HEK293 (cell line): ENCODE data around the gene FRMD6.
A peak's percentile ranks its signal among the peaks of the same experiment; 100 is the strongest.

Experiments
- CTCF ChIA-PET: fragments of 350-600 bp; formaldehyde crosslinking; extraction: SDS; loops from one replicate; lab custom pipeline; 2021; ENCODE audit warnings: antibody characterized with exemption; lab: Yijun Ruan, JAX
- POLR2A ChIA-PET: fragments of 300-600 bp; formaldehyde crosslinking; extraction: SDS; loops from one replicate; lab custom pipeline; 2020; ENCODE audit warnings: antibody characterized with exemption, inconsistent platforms; lab: Yijun Ruan, JAX
- H3K27ac ChIP-seq: fragments of 200-500 bp; sonication (Bioruptor generic); 2 replicates; pipeline ENCODE4 v1.5.1; 2014; ENCODE audit warnings: low read depth, low read length, control low read depth, inconsistent platforms; ENCODE audit errors: extremely low read depth
- H3K36me3 ChIP-seq, 2 experiments: fragments of 200-500 bp in 1 of 2; sonication (Bioruptor generic) in 1 of 2; 1 replicate in 1 of 2; 2 replicates in 1 of 2; pipeline ENCODE4 v1.5.1; 2014 to 2017; ENCODE audit warnings: inconsistent platforms in 2 of 2, low read length in 2 of 2; ENCODE audit not compliant: control insufficient read depth in 2 of 2, insufficient read depth in 1 of 2
- H3K4me1 ChIP-seq: fragments of 200-500 bp; sonication (Bioruptor generic); 2 replicates; pipeline ENCODE4 v1.5.1; 2014; ENCODE audit warnings: mild to moderate bottlenecking, low read length, inconsistent platforms; ENCODE audit not compliant: control insufficient read depth, insufficient read depth
- H3K4me3 ChIP-seq: 2 replicates; pipeline ENCODE4 v1.5.1; 2011; ENCODE audit warnings: low read depth, mild to moderate bottlenecking, control low read depth, low read length, moderate library complexity
- H3K9me3 ChIP-seq: fragments of 200-500 bp; sonication (Bioruptor generic); 2 replicates; pipeline ENCODE4 v1.5.1; 2014; ENCODE audit warnings: low read depth, low read length, inconsistent platforms; ENCODE audit not compliant: control insufficient read depth, insufficient read depth
- PRDM1 ChIP-seq: fragments of 450-650 bp; formaldehyde crosslinking; IDR thresholded peaks from 2 replicates; pipeline ENCODE4; 2016; ENCODE audit warnings: missing biosample characterization, missing genetic modification characterization
- SP7 ChIP-seq: fragments of 450-650 bp; formaldehyde crosslinking; IDR thresholded peaks from 2 replicates; pipeline ENCODE4 v1.5.1; 2016; ENCODE audit warnings: missing biosample characterization, missing genetic modification characterization
- ZBTB48 ChIP-seq: fragments of 450-650 bp; formaldehyde crosslinking; IDR thresholded peaks from 2 replicates; pipeline ENCODE4 v1.5.1; 2016; ENCODE audit warnings: missing biosample characterization, missing genetic modification characterization
- ZFP41 ChIP-seq: fragments of 450-650 bp; formaldehyde crosslinking; IDR thresholded peaks from 2 replicates; pipeline ENCODE4 v1.5.1; 2016; ENCODE audit warnings: missing biosample characterization, missing genetic modification characterization, borderline replicate concordance
- ZNF175 ChIP-seq: fragments of 450-650 bp; formaldehyde crosslinking; IDR thresholded peaks from 2 replicates; pipeline ENCODE4 v1.5.1; 2016; ENCODE audit warnings: missing biosample characterization, missing genetic modification characterization
- ZNF423 ChIP-seq: fragments of 450-650 bp; formaldehyde crosslinking; IDR thresholded peaks from 2 replicates; pipeline ENCODE4 v1.5.1; 2016; ENCODE audit warnings: missing biosample characterization, missing genetic modification characterization
- ZNF600 ChIP-seq: fragments of 450-650 bp; formaldehyde crosslinking; IDR thresholded peaks from 2 replicates; pipeline ENCODE4 v1.5.1; 2016; ENCODE audit warnings: missing biosample characterization, missing genetic modification characterization
- ZNF629 ChIP-seq: fragments of 450-650 bp; formaldehyde crosslinking; IDR thresholded peaks from 2 replicates; pipeline ENCODE4 v1.5.1; 2017; ENCODE audit warnings: missing biosample characterization, missing genetic modification characterization
- ZNF658 ChIP-seq: fragments of 450-650 bp; formaldehyde crosslinking; IDR thresholded peaks from 2 replicates; pipeline ENCODE4; 2016; ENCODE audit warnings: missing biosample characterization, missing genetic modification characterization
- ZNF660 ChIP-seq: fragments of 450-650 bp; IDR thresholded peaks from 2 replicates; pipeline ENCODE4 v1.5.1; 2018; ENCODE audit warnings: missing biosample characterization, mild to moderate bottlenecking, missing genetic modification characterization
- ZNF664 ChIP-seq: fragments of 450-650 bp; formaldehyde crosslinking; IDR thresholded peaks from 2 replicates; pipeline ENCODE4 v1.5.1; 2016; ENCODE audit warnings: missing biosample characterization, missing genetic modification characterization
- ZNF830 ChIP-seq: fragments of 450-650 bp; IDR thresholded peaks from 2 replicates; pipeline ENCODE4 v1.5.0; 2018; ENCODE audit warnings: missing biosample characterization, missing genetic modification characterization, low read depth, mild to moderate bottlenecking, moderate library complexity
- TF ChIP-seq, protein P1 (sequence below): fragments of 450-650 bp; formaldehyde crosslinking; IDR thresholded peaks from 2 replicates; pipeline ENCODE4 v1.5.1; 2016; ENCODE audit warnings: missing biosample characterization, missing genetic modification characterization
- TF ChIP-seq, protein P2 (sequence below): fragments of 450-650 bp; formaldehyde crosslinking; IDR thresholded peaks from 2 replicates; pipeline ENCODE4 v1.5.1; 2017; ENCODE audit warnings: missing biosample characterization, mild to moderate bottlenecking, missing genetic modification characterization, moderate library complexity
- TF ChIP-seq, protein P3 (sequence below): fragments of 450-650 bp; formaldehyde crosslinking; IDR thresholded peaks from 2 replicates; pipeline ENCODE4 v1.5.1; 2016; ENCODE audit warnings: missing biosample characterization, missing genetic modification characterization
- TF ChIP-seq, protein P4 (sequence below): fragments of 450-650 bp; formaldehyde crosslinking; IDR thresholded peaks from 2 replicates; pipeline ENCODE4 v1.5.1; 2016; ENCODE audit warnings: missing biosample characterization, missing genetic modification characterization
- TF ChIP-seq, protein P5 (sequence below): fragments of 450-650 bp; formaldehyde crosslinking; IDR thresholded peaks from 2 replicates; pipeline ENCODE4 v1.5.1; 2016; ENCODE audit warnings: missing biosample characterization, missing genetic modification characterization
- TF ChIP-seq, protein P6 (sequence below): fragments of 450-650 bp; formaldehyde crosslinking; IDR thresholded peaks from 2 replicates; pipeline ENCODE4 v1.5.1; 2017; ENCODE audit warnings: missing biosample characterization, missing genetic modification characterization
- TF ChIP-seq, protein P7 (sequence below): fragments of 450-650 bp; formaldehyde crosslinking; IDR thresholded peaks from 2 replicates; pipeline ENCODE4 v1.5.1; 2017; ENCODE audit warnings: missing biosample characterization, missing genetic modification characterization

The FRMD6 gene

DNA sequence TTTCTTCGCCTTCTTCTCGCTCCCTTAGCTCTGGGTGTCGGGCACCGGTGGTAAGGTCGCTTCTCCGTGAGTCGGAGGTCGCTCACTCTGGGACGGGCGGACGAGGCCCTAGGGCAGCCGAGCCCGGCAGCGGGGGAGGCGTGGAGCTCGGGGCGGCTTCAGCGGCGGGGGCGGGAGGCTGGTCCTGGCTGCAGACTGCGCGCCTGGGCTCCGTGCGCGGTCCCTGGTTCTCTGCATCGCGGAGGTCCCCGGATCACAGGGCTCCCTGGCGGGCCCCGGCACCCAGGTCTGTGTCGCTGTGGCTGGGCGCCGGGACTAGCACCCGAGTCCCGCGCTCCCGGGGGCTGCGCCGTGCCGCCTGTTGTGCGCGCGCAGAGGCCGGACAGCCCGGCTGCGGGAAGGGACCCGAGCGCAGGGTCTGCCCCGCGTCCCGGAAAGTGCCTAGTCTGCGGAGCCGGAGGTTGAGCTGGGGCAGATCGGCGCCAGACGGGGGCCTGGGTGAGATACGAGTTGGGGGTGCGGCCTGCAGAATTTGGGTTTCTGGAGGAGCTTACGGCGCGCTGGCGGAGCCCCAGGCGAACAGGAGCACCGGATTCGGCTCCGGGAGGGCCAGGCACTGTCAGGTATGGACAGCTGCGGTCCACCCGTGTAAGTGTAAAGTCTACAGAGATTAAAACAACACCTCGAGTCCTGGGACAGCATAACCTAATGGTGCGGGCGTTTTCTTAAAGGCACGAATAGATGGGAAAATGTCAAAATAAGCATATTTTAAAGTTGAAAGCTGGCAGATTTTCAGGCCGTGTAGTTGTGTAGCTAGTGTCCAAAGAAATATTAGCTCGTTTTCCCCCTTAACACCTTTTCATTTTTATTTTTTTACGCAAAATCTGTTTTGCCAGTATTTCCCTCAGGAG is 713 bp downstream of the FRMD6 start (continued):
- TF ChIP-seq ZNF600 (tag by site-specific recombination), result 0 out of 2 replicates have a peak, but pooled peaks have one; percentile 46
- TF ChIP-seq, protein P1, sequence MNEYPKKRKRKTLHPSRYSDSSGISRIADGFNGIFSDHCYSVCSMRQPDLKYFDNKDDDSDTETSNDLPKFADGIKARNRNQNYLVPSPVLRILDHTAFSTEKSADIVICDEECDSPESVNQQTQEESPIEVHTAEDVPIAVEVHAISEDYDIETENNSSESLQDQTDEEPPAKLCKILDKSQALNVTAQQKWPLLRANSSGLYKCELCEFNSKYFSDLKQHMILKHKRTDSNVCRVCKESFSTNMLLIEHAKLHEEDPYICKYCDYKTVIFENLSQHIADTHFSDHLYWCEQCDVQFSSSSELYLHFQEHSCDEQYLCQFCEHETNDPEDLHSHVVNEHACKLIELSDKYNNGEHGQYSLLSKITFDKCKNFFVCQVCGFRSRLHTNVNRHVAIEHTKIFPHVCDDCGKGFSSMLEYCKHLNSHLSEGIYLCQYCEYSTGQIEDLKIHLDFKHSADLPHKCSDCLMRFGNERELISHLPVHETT, result no peak
- TF ChIP-seq ZBTB48 (tag by site-specific recombination), result peak; percentile 91
- TF ChIP-seq, protein P2, sequence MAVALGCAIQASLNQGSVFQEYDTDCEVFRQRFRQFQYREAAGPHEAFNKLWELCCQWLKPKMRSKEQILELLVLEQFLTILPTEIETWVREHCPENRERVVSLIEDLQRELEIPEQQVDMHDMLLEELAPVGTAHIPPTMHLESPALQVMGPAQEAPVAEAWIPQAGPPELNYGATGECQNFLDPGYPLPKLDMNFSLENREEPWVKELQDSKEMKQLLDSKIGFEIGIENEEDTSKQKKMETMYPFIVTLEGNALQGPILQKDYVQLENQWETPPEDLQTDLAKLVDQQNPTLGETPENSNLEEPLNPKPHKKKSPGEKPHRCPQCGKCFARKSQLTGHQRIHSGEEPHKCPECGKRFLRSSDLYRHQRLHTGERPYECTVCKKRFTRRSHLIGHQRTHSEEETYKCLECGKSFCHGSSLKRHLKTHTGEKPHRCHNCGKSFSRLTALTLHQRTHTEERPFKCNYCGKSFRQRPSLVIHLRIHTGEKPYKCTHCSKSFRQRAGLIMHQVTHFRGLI, result peak; percentile 21; the same call in 1 of the 2 replicates
- TF ChIP-seq, protein P3, sequence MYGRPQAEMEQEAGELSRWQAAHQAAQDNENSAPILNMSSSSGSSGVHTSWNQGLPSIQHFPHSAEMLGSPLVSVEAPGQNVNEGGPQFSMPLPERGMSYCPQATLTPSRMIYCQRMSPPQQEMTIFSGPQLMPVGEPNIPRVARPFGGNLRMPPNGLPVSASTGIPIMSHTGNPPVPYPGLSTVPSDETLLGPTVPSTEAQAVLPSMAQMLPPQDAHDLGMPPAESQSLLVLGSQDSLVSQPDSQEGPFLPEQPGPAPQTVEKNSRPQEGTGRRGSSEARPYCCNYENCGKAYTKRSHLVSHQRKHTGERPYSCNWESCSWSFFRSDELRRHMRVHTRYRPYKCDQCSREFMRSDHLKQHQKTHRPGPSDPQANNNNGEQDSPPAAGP (tag by site-specific recombination), result 0 out of 2 replicates have a peak, but pooled peaks have one; percentile 19
- TF ChIP-seq, all 188 proteins: peak for 22

DNA sequence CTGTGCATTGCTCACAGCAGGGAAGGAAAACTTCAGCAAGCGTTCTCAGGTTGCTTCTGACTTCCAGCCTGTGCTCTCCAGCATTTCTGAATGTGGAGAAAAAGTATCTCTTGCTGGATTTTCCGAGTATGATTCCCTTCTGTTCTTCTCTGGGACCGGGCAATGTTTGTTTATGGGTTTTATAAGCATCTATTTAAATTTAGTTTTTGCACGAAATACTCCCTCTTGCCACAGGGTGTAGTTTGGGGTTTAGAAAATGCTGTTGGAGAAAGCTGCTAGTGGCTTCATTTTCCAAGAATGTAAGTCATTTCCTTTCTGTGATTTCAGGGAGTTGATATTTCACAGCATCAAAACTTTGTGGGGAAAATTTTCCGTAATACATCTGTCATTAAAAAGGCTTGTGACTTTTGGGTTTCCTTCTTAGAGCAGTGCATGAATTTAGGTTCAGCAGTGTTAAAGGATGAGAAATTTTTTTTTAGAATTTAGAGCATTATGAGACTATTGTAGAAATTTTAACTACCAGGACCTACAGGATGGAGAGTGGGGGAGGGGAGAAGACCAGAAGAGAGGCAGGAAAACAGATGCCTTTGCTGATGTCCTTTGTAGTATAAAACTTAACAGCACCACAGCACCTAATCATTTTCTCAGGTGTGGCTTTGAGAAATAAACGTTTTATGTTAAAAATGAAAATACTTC is 1.5 kb downstream of the FRMD6 start:
- Histone ChIP-seq H3K4me1 (peaks cover 25% of the 10 kb centered on the region), H3K9me3 (no peaks in the 10 kb centered on the region), H3K36me3 (no peaks in the 10 kb centered on the region), H3K4me3 (peak overlapping the region; percentile 95), H3K27ac (peak overlapping the region; percentile 98)
- ChIA-PET CTCF (interaction anchor here (0.6 to 3.2 kb wide), 15 partner anchors 11 to 526 kb away, joined by 3 to 19 read pairs (median 4); no protein-coding TSS in a partner anchor), POLR2A (interaction anchor here (0.6 to 1.8 kb wide), 11 partner anchors 14 to 813 kb away, joined by 3 to 10 read pairs (median 3); partner anchors contain the start of gene GNG2)
- TF ChIP-seq, protein P4, sequence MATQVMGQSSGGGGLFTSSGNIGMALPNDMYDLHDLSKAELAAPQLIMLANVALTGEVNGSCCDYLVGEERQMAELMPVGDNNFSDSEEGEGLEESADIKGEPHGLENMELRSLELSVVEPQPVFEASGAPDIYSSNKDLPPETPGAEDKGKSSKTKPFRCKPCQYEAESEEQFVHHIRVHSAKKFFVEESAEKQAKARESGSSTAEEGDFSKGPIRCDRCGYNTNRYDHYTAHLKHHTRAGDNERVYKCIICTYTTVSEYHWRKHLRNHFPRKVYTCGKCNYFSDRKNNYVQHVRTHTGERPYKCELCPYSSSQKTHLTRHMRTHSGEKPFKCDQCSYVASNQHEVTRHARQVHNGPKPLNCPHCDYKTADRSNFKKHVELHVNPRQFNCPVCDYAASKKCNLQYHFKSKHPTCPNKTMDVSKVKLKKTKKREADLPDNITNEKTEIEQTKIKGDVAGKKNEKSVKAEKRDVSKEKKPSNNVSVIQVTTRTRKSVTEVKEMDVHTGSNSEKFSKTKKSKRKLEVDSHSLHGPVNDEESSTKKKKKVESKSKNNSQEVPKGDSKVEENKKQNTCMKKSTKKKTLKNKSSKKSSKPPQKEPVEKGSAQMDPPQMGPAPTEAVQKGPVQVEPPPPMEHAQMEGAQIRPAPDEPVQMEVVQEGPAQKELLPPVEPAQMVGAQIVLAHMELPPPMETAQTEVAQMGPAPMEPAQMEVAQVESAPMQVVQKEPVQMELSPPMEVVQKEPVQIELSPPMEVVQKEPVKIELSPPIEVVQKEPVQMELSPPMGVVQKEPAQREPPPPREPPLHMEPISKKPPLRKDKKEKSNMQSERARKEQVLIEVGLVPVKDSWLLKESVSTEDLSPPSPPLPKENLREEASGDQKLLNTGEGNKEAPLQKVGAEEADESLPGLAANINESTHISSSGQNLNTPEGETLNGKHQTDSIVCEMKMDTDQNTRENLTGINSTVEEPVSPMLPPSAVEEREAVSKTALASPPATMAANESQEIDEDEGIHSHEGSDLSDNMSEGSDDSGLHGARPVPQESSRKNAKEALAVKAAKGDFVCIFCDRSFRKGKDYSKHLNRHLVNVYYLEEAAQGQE (tag by site-specific recombination), result peak; percentile 67; the same call in 1 of the 2 replicates
- TF ChIP-seq ZNF629 (peak; percentile 26; the same call in 1 of the 2 replicates), ZNF830 (tag by site-specific recombination) (no peak), ZNF175 (tag by site-specific recombination) (no peak), ZNF660 (tag by site-specific recombination) (no peak), ZFP41 (tag by site-specific recombination) (no peak), ZNF423 (tag by site-specific recombination) (no peak), PRDM1 (peak; percentile 86), ZNF658 (tag by site-specific recombination) (no peak), SP7 (0 out of 2 replicates have a peak, but pooled peaks have one; percentile 14), ZNF664 (peak; percentile 58; the same call in 1 of the 2 replicates)
- TF ChIP-seq, protein P5, sequence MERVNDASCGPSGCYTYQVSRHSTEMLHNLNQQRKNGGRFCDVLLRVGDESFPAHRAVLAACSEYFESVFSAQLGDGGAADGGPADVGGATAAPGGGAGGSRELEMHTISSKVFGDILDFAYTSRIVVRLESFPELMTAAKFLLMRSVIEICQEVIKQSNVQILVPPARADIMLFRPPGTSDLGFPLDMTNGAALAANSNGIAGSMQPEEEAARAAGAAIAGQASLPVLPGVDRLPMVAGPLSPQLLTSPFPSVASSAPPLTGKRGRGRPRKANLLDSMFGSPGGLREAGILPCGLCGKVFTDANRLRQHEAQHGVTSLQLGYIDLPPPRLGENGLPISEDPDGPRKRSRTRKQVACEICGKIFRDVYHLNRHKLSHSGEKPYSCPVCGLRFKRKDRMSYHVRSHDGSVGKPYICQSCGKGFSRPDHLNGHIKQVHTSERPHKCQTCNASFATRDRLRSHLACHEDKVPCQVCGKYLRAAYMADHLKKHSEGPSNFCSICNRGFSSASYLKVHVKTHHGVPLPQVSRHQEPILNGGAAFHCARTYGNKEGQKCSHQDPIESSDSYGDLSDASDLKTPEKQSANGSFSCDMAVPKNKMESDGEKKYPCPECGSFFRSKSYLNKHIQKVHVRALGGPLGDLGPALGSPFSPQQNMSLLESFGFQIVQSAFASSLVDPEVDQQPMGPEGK (tag by site-specific recombination), result 0 out of 2 replicates have a peak, but pooled peaks have one; percentile 11
- TF ChIP-seq, protein P6, sequence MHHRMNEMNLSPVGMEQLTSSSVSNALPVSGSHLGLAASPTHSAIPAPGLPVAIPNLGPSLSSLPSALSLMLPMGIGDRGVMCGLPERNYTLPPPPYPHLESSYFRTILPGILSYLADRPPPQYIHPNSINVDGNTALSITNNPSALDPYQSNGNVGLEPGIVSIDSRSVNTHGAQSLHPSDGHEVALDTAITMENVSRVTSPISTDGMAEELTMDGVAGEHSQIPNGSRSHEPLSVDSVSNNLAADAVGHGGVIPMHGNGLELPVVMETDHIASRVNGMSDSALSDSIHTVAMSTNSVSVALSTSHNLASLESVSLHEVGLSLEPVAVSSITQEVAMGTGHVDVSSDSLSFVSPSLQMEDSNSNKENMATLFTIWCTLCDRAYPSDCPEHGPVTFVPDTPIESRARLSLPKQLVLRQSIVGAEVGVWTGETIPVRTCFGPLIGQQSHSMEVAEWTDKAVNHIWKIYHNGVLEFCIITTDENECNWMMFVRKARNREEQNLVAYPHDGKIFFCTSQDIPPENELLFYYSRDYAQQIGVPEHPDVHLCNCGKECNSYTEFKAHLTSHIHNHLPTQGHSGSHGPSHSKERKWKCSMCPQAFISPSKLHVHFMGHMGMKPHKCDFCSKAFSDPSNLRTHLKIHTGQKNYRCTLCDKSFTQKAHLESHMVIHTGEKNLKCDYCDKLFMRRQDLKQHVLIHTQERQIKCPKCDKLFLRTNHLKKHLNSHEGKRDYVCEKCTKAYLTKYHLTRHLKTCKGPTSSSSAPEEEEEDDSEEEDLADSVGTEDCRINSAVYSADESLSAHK (tag by site-specific recombination), result peak; percentile 91
- TF ChIP-seq, protein P7, sequence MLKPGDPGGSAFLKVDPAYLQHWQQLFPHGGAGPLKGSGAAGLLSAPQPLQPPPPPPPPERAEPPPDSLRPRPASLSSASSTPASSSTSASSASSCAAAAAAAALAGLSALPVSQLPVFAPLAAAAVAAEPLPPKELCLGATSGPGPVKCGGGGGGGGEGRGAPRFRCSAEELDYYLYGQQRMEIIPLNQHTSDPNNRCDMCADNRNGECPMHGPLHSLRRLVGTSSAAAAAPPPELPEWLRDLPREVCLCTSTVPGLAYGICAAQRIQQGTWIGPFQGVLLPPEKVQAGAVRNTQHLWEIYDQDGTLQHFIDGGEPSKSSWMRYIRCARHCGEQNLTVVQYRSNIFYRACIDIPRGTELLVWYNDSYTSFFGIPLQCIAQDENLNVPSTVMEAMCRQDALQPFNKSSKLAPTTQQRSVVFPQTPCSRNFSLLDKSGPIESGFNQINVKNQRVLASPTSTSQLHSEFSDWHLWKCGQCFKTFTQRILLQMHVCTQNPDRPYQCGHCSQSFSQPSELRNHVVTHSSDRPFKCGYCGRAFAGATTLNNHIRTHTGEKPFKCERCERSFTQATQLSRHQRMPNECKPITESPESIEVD, result peak; percentile 97
